NCI-H1092 treated with DMSO at 0.1 percent for 48 hours (cell line): ENCODE data around the gene PAX5.
"Not testable (repeated sequence)": the region's sequence is repeated elsewhere in the genome, so short reads cannot be mapped to it uniquely, and the experiment has no call there.

Source experiments
- DNase-seq: peaks from one replicate; lab custom pipeline; 2025; lab: John Stamatoyannopoulos, UW

Gene PAX5

GRCh38 chr9:36878986-36879982 lies 154.8 kb downstream of the PAX5 start:
- DNase-seq: no peak

DNA sequence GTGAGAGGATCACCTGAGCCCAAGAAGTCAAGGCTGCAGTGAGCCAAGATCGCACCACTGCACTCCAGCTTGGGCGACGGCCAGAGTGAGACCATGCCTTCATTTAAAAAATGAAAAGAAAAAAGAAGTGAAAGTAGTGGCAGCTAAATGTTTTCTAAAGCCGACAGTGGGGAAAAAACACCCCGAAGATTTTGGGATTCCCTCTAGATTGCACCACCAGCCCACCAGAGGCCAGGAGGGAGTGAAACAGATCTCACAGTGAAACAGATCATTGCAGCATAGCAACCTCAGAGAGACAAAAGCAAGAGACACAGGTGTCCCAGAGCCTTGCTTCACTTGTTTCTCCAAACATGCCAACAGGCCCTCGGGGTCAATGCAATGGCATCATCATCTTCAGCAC lies 156.8 kb downstream of the PAX5 start:
- DNase-seq: no peak

DNA sequence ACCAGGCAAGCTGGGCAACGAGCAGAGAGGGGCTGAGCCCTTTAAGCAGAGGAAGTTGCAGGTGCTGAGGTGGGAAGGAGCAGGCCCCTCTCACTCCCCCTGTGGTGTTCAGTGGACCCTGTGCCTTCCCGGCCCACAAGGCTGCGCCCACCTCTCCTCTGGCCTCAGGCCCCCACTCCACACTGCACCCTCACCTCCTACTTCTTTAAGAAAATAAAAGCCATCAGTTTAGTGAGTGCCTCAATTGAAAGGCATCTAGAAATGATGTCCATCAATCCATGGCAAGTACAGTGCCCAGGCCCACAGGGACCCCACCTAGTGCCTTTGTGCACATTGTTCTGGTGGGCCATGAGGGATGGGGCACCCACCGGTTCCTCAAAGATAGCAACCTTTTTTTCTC lies 158.0 kb downstream of the PAX5 start:
- DNase-seq: no peak

DNA sequence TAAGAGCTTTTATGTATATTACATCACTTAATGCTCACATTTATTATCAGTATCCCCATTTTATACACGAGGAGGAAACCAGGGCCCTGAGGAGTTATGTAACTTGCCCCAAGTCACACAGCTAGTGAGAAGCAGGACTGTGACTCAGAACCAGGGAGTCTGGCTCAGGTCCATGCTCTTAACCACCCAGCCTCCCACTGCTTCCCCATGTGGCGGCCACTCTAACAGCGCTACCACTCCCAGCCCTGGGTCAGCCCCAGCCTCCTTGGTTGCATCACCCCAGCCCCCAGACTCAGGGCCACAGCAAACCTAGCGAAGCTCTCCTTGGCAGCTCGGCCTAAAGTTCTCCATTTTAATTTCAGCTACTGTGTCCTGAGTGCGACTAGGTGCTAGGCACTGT lies 159.1 kb downstream of the PAX5 start:
- DNase-seq: no peak

DNA sequence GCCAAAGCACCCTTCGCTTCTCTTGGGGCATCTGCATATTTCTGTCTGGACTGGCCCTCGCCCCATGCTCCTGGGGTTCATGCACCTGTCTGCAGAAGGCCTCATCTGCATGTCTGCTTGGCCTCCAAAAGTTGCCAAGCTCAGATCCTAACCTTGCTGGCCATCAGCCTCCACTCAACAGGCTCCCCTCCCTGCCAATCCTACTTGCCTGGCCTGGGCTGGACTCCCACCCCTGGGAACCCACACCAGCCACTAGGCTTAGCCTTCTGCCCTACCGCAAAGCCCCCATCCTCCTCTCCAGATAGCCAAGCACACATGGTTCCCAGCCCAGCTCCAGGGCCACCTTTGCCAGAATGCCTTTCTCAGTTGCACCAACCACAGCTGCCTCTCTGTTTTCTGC lies 159.8 kb downstream of the PAX5 start:
- DNase-seq: no peak

DNA sequence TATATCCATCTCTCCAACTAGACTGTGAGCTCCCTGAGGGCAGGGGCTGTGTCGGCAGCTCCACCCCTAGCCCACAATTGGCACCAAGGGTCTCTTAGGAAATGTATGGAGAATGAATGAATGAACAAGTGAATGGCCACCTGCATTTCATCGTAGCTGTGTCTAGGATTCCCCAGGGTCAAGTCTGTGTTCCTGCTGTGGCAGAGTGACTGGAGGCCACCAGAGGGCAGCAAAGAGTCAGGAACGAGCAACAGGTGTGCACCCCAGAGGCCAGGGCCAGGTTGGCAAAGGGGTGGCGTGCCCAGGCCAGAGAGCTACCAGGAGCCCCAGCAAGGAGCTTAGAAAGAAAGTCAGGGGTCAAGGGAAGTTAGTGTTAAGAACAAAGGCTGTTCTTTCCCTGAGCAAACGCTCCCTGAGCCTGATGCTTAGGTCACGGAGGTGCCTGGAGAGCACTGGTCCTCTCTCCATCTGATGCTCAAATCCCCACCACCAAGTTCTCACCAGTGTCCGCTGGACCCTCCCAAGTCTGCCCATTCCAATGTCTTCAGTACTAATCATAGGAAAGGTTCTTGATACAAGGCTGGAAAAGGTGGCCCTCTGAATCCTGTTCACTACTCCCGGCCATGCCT lies 160.7 kb downstream of the PAX5 start:
- DNase-seq: peak; percentile 76

- DNase-seq: no peak
Measured at GRCh38 chr9:36872641-36873040, 161.4 kb downstream of the PAX5 start.

DNA sequence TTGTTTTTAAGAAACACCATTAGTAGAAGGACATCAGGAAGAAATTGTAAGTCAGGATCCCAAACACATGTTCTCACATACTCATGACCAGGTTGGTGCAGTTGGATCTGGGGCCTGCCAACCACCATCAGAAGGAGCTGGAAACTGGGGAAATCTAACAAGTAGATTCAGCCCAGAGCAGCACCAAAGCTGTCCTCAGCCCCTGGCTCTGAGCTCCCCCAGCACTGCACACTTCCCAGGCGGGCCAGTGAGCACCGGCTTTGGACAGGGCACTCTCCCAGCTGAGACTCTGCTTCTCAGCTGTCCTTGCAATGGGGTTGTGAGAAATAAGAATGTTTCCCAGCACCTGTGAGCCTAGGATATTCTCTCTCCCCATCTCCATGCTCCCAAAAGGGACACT lies 162.5 kb downstream of the PAX5 start:
- no peak for DNase-seq

DNA sequence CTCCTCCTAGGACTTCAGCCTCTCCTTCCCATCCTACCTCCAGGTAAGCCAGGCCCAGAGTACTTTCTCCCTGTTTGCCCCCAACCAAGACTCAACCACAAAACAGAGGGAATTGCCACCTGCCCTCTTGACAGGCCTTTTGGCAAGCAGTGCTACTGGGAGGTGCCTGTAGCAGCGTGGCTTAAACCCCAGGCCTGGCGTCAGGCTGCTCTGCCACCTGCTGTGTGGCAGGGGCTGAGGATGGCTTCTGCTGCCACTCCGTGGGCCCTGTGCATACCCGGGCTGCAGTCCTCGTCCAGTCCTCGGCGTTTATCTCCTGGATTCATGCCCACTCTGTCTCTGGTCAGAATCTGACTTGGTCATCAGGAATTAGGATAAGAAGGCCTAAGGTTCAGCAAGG lies 163.1 kb downstream of the PAX5 start:
- peak; percentile 95 for DNase-seq

- not testable (repeated sequence) for DNase-seq
Measured at GRCh38 chr9:36869605-36870004, 164.5 kb downstream of the PAX5 start.

DNA sequence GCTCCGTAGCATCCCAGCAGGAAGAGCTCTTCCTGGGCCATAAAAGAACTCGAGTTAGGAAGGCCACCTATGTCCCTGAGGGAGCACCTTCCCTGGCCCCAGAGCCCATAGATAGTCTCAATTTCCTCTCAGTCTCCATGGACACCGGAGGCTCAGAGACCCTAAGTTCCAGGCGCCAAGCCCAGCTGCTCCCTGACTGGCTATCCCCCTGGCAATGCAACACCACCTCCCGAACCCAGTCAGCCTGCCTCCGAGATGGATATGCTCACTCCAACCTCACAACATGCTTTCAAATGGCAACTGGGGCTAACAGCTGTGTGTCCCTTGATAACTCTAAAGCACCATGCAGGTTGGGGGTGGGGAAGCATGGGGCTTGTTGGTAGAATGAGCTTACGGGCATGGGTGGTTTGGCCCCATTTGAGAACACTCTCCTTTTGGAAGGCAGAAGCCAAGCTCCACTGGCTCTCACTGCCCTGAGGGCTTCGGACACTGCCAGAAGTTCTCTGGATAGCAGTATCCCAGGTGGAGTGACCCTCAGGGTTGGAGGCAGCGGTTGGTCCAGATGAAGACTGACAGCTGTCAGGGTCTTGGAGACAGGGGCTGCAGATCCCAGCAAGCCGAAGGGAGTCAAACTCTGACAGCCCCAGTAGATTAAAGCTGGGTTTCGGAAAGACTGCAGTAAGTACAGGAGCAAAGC lies 165.3 kb downstream of the PAX5 start:
- DNase-seq: peak; percentile 50

GRCh38 chr9:36867672-36868471 lies 166.2 kb downstream of the PAX5 start:
- peak; percentile 95 for DNase-seq

DNA sequence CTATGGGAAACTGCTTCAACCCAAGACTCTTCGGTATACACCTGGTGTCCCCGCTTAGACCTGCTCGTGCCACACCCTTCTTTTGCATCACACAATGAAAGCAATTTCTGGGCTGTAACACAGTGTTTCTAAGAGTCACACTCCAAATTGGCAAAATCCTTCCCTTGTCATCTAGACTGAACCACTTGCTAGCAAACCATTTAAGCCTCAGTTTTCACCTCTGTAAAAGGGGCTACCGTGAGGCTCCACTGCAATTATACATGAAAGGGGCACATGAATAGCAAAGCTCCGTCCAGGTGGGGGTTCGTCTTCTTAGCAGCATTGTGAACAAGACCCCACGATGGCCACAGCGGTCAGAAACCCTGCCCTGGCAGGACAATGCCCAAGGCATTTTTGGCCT lies 166.8 kb downstream of the PAX5 start:
- DNase-seq: peak; percentile 26

- DNase-seq: peak; percentile 26
Measured at GRCh38 chr9:36866840-36867239, 167.2 kb downstream of the PAX5 start.

GRCh38 chr9:36865731-36866635 lies 168.1 kb downstream of the PAX5 start:
- DNase-seq: no peak

DNA sequence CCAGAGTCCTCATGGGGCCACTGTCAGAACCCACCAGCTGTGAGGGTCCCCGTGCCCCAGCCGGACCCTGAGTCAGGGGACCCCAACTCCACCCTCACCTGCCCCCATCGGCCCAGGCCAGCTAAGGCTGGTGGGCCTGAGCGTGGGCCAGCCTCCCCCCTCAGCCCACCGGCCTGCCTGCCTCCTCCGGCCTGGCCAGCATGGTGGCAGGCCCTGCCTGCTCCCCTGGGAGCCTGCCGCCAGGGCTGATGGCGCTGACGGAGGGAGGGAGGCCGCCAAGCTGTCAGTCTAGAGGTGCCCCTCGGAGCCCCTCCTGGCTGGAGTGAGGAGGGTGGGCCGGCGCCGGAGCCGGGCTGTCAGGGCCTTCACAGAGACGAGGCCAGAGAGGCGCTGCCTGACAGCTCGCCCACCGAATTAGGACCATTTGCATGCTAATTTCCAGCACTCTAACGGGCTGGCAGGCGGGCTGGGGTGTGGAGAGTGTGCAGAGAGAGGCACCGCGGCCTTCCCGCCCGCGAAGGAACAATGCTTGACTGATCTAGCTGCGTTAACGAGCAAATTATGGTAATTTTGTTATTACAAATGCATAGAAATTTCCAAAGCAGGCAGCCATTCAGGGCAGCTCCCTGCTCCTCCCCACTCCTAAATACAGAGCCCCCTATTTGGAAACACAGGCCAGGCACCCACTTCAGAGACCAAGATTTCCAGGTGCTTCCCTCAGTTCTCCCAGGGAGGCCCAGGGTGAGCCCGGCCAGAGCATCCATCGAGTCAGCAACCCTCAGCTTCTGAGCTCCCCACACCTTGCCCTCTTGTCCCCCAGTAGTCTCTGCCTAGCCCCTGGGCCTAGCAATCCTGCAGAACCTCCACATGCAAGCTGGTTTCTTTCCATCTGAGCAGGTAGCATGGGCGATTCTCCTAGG lies 169.3 kb downstream of the PAX5 start:
- DNase-seq: peak; percentile 65

GRCh38 chr9:36862206-36863145 lies 171.6 kb downstream of the PAX5 start:
- peak; percentile 23 for DNase-seq

DNA sequence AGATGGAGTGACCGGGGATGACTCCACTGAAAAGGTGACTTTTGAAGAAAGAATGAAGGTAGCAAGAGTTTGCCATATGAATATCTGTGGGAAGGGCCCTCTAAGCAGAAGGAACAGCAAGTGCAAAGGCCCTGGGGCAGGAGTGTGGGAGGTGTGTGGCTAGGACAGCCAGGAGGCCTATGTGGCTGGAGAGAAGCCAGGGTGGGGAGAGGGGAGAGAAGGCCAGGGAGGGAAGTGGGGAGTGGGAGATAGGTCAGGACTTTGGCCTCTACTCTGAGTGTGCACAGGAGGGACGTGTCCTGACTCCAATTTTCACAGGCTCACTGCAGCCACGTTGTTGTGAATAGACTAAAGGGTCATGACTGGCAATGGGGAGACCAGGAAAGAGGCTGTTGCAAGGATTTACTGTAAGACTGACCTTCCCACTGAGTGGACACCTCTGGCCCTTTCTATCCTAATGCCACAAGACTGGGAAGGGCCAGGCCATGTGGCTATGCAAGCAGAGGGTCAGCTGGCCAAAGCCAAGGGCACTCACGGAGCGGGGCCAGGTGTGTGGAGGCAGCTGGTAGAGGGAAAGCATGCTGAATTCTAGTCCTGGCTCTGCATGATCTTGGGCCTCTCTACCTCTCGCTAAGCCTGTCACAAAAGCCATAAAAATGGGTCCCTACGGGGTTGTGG lies 172.4 kb downstream of the PAX5 start:
- no peak for DNase-seq
